ENCODE results near the gene EIF5A2.

EIF5A2 gene

DNA sequence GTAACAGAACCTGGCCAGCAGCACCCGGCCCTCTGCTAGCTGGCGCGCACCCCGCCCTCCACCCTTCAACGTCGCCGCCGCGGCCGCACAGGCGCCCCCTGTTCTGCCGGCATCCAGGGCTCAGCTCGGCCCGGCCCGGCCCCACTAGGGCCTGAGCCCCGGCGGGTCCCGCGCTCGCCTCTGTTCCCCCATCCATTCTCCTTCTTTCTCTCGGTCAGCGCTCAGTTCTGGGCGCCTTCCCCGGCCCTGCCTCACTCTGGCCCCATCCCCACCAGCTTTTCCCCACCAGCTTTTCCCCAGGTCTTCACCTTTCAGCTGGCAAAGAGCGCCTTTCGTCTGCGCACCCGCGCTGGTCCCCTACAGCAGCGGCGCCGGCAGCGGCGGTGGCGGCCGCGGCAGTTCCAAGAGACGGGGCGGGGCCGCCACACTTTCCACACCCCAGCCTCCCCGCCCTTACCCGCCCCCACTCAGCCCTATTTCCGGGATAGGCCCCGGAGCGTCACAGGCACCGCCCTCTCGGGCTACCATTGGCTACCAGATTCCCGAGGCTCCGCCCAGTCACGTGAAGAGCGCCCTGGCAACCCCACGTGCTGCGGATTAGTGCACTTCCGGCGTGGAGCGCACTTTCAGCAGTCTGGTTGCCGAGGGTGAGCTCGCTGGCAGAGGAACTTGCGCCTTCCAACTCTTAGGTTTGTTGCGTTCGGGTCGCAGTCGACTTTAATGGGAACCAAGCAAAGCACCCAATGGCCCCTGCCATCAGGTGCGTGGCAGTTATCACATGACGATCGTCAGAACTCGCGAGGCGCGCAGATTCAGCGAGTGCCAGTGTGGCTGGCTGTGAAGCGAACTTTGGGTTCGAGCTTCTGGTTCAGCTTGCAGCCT lies at the start of gene EIF5A2:
Gene EIF5A2, minus strand, starts transcription at position 403 of the 882 bp plus-strand sequence. CDS start 831 bp downstream, outside the sequence.
- TF ChIP-seq ARNTL (CRISPR knock-in tag; IDR thresholded peaks at IDR 0.05; ENCODE audit: borderline replicate concordance, low read depth) (peak; percentile 97), TCF4 (CRISPR knock-in tag; IDR thresholded peaks at IDR 0.05; ENCODE audit: borderline replicate concordance) (no peak)
- TF ChIP-seq, protein P1, sequence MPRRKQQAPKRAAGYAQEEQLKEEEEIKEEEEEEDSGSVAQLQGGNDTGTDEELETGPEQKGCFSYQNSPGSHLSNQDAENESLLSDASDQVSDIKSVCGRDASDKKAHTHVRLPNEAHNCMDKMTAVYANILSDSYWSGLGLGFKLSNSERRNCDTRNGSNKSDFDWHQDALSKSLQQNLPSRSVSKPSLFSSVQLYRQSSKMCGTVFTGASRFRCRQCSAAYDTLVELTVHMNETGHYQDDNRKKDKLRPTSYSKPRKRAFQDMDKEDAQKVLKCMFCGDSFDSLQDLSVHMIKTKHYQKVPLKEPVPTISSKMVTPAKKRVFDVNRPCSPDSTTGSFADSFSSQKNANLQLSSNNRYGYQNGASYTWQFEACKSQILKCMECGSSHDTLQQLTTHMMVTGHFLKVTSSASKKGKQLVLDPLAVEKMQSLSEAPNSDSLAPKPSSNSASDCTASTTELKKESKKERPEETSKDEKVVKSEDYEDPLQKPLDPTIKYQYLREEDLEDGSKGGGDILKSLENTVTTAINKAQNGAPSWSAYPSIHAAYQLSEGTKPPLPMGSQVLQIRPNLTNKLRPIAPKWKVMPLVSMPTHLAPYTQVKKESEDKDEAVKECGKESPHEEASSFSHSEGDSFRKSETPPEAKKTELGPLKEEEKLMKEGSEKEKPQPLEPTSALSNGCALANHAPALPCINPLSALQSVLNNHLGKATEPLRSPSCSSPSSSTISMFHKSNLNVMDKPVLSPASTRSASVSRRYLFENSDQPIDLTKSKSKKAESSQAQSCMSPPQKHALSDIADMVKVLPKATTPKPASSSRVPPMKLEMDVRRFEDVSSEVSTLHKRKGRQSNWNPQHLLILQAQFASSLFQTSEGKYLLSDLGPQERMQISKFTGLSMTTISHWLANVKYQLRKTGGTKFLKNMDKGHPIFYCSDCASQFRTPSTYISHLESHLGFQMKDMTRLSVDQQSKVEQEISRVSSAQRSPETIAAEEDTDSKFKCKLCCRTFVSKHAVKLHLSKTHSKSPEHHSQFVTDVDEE (CRISPR knock-in tag; IDR thresholded peaks at IDR 0.05) = peak; percentile 26; the same call in 1 of the 2 replicates
- ATAC-seq = peak; percentile 92

DNA sequence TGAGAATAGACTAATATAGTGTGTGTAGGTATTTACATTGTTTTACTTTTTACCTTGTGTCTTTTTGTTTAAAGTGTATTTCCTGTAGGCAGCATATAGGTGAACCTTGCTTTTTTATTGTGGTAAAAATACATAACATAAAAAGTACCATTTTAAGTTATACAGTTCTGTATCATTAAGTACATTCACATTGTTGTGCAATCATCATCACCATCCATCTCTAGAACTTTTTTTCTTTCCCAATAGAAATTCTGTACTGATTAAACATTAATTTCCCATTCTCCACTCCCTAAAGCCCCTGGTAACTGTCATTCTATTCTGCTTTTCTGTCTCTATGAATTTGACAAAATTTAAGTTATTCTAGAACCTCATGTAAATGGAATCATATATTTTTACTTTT lies 48.2 kb upstream of the EIF5A2 start:
- TF ChIP-seq, protein P2, sequence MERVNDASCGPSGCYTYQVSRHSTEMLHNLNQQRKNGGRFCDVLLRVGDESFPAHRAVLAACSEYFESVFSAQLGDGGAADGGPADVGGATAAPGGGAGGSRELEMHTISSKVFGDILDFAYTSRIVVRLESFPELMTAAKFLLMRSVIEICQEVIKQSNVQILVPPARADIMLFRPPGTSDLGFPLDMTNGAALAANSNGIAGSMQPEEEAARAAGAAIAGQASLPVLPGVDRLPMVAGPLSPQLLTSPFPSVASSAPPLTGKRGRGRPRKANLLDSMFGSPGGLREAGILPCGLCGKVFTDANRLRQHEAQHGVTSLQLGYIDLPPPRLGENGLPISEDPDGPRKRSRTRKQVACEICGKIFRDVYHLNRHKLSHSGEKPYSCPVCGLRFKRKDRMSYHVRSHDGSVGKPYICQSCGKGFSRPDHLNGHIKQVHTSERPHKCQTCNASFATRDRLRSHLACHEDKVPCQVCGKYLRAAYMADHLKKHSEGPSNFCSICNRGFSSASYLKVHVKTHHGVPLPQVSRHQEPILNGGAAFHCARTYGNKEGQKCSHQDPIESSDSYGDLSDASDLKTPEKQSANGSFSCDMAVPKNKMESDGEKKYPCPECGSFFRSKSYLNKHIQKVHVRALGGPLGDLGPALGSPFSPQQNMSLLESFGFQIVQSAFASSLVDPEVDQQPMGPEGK (CRISPR knock-in tag; IDR thresholded peaks at IDR 0.05; ENCODE audit: borderline replicate concordance) = no peak
- TF ChIP-seq SNAI2 (CRISPR knock-in tag; IDR thresholded peaks at IDR 0.05) = no peak
- no peak for TF ChIP-seq RARB (CRISPR knock-in tag; IDR thresholded peaks at IDR 0.05)
- TF ChIP-seq BACH2 (CRISPR knock-in tag; IDR thresholded peaks at IDR 0.05; ENCODE audit: borderline replicate concordance) = no peak
- TF ChIP-seq CSDC2 (CRISPR knock-in tag; IDR thresholded peaks at IDR 0.05) = no peak
- no peak for TF ChIP-seq ZNF70 (CRISPR knock-in tag; IDR thresholded peaks at IDR 0.05)
- no peak for TF ChIP-seq ZC3H10 (CRISPR knock-in tag; IDR thresholded peaks at IDR 0.05)
- TF ChIP-seq ZNF565 (CRISPR knock-in tag; conservative IDR thresholded peaks at IDR 0.05; ENCODE audit: low read depth) = no peak
- no peak for TF ChIP-seq ISL1 (CRISPR knock-in tag; IDR thresholded peaks at IDR 0.05)
- TF ChIP-seq, protein P3, sequence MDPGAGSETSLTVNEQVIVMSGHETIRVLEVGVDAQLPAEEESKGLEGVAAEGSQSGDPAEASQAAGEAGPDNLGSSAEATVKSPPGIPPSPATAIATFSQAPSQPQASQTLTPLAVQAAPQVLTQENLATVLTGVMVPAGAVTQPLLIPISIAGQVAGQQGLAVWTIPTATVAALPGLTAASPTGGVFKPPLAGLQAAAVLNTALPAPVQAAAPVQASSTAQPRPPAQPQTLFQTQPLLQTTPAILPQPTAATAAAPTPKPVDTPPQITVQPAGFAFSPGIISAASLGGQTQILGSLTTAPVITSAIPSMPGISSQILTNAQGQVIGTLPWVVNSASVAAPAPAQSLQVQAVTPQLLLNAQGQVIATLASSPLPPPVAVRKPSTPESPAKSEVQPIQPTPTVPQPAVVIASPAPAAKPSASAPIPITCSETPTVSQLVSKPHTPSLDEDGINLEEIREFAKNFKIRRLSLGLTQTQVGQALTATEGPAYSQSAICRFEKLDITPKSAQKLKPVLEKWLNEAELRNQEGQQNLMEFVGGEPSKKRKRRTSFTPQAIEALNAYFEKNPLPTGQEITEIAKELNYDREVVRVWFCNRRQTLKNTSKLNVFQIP (CRISPR knock-in tag; IDR thresholded peaks at IDR 0.05; ENCODE audit: borderline replicate concordance, low read depth) = no peak
- no peak for TF ChIP-seq ESRRG (CRISPR knock-in tag; IDR thresholded peaks at IDR 0.05)
- ATAC-seq = no peak

DNA sequence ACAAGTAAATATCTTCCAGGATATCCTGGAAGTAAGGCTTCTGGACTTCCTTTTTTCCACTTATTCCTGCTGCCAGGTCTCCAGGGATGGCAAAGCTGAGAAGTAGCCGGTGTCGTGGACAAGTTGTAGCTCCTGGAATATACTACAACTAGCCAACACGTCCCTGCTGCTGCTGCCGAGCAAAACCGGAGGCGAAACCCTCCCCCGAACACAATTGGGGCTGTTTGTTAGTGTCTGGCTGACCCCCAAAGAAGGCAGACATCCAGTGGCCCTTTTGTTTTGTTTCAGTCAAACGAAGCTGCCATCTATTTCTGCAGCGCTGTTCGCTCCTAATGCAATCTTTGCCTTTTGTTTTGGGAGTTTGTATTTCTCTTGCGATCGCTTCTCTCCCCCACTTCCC lies 45.3 kb upstream of the EIF5A2 start:
- no peak for ATAC-seq
- TF ChIP-seq ARNTL (CRISPR knock-in tag; IDR thresholded peaks at IDR 0.05; ENCODE audit: borderline replicate concordance, low read depth) (no peak), GLIS3 (CRISPR knock-in tag; IDR thresholded peaks at IDR 0.05) (no peak), SNAI2 (CRISPR knock-in tag; IDR thresholded peaks at IDR 0.05) (no peak), OSR1 (CRISPR knock-in tag; IDR thresholded peaks at IDR 0.05) (no peak), PPARA (CRISPR knock-in tag; IDR thresholded peaks at IDR 0.05; ENCODE audit: borderline replicate concordance) (no peak), TCF4 (CRISPR knock-in tag; IDR thresholded peaks at IDR 0.05; ENCODE audit: borderline replicate concordance) (no peak), ZFP30 (CRISPR knock-in tag; IDR thresholded peaks at IDR 0.05) (no peak), ZNF8 (CRISPR knock-in tag; IDR thresholded peaks at IDR 0.05) (no peak), CSDC2 (CRISPR knock-in tag; IDR thresholded peaks at IDR 0.05) (no peak), ZFP3 (CRISPR knock-in tag; IDR thresholded peaks at IDR 0.05) (no peak)
- TF ChIP-seq, protein P2 (CRISPR knock-in tag; IDR thresholded peaks at IDR 0.05; ENCODE audit: borderline replicate concordance) = no peak
